ENCODE results near the gene TRPC1.
A peak's percentile ranks its signal among the peaks of the same experiment; 100 is the strongest.
"Not testable (repeated sequence)": the region's sequence is repeated elsewhere in the genome, so short reads cannot be mapped to it uniquely, and the experiment has no call there.

The TRPC1 gene

GRCh38 chr3:142694225-142694624 is 29.6 kb upstream of the TRPC1 start:
- TF ChIP-seq CTCF (IDR thresholded peaks at IDR 0.05; ENCODE audit: low read depth, low read length, missing control alignments): no peak
- no peak for DNase-seq (ENCODE audit: low read depth)
- no peak overlapping the region for H3K4me3 ChIP-seq (ENCODE audit: low read depth, low read length)

GRCh38 chr3:142705198-142705597 is 18.6 kb upstream of the TRPC1 start:
- no peak for TF ChIP-seq CTCF (IDR thresholded peaks at IDR 0.05; ENCODE audit: low read depth, low read length, missing control alignments)
- no peak for DNase-seq (ENCODE audit: low read depth)
- no peak overlapping the region for H3K4me3 ChIP-seq (ENCODE audit: low read depth, low read length)

GRCh38 chr3:142706321-142707127 is 17.3 kb upstream of the TRPC1 start:
- no peak overlapping the region for H3K4me3 ChIP-seq (ENCODE audit: low read depth, low read length)
- no peak for DNase-seq (ENCODE audit: low read depth)
- no peak for TF ChIP-seq CTCF (IDR thresholded peaks at IDR 0.05; ENCODE audit: low read depth, low read length, missing control alignments)

GRCh38 chr3:142709207-142709606 is 14.6 kb upstream of the TRPC1 start:
- DNase-seq (ENCODE audit: low read depth): no peak
- no peak overlapping the region for H3K4me3 ChIP-seq (ENCODE audit: low read depth, low read length)
- no peak for TF ChIP-seq CTCF (IDR thresholded peaks at IDR 0.05; ENCODE audit: low read depth, low read length, missing control alignments)

GRCh38 chr3:142714882-142715281 is 9.0 kb upstream of the TRPC1 start:
- not testable (repeated sequence) for H3K4me3 ChIP-seq (ENCODE audit: low read depth, low read length); DNase-seq (ENCODE audit: low read depth)

- no peak overlapping the region for H3K4me3 ChIP-seq (ENCODE audit: low read depth, low read length)
- no peak for TF ChIP-seq CTCF (IDR thresholded peaks at IDR 0.05; ENCODE audit: low read depth, low read length, missing control alignments)
- DNase-seq (ENCODE audit: low read depth): no peak
Observed at GRCh38 chr3:142716102-142716501, 7.7 kb upstream of the TRPC1 start.

DNA sequence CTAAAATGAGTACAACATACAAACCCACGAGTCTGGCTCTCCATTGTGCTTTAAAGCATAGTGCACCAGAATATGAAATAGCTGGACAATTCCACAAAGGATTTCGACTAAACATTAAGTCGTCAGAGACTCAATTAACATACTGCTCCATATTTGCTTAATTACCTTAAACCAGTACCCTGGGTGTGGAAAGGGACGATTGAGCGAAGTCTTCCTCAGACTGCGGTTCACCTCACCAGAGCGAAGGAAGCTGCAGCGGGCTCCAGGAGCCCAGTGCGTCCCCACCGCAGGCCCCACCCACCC is 218 bp upstream of the TRPC1 start:
- DNase-seq (ENCODE audit: low read depth): no peak
- TF ChIP-seq CTCF (IDR thresholded peaks at IDR 0.05; ENCODE audit: low read depth, low read length, missing control alignments): no peak
- peak overlapping the region; percentile 37 for H3K4me3 ChIP-seq (ENCODE audit: low read depth, low read length)

Data from GM12864 (cell line).